DMS79 (cell line): ENCODE data around the gene CENPC.
"Not testable (repeated sequence)": the region's sequence is repeated elsewhere in the genome, so short reads cannot be mapped to it uniquely, and the experiment has no call there.

Experiments used
- DNase-seq: peaks from one replicate; lab custom pipeline; 2025; lab: John Stamatoyannopoulos, UW

The CENPC gene

DNA sequence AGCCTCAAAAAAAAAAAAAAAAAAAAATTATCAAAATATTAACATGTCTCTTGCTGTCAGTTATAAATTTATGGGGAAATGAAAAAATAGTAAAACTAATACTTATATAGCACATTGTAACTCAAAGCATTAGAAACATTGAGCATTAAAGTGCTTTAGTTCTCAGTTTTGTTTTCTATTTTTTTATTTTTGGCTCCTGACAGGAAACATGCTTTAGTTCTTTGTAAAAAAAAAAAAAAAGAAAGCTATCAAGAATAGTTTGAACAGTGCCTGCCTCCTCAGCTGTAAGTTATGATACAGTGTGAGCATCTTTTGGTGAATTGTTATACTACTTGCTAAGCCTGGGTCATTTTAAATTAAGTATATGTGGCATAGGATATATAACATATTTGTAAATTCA, 5.1 kb upstream of the CENPC start:
- no peak for DNase-seq

- DNase-seq = no peak
Measured at GRCh38 chr4:67549123-67549522, 3.8 kb upstream of the CENPC start.

DNA sequence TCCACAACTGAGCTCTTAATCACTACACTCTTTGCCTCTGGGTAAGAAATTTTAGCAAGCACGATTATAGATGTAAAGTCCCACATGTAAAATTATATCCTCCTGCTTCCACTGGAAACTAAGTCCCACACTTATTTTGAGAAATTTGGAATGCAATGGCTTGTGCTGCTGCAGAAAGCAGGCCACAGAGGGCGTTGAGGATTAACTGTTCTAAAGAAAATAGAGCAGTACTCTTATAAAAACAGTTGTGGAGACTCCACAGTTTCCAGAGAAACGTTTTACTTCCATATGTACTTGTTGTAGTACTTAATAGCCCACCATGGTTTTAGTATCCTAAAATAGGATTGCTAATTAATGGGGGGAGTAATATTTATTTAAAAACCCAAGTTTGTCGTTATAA, 1.7 kb upstream of the CENPC start:
- DNase-seq = no peak

- DNase-seq = no peak
Measured at GRCh38 chr4:67546004-67546356, 677 bp upstream of the CENPC start.

DNA sequence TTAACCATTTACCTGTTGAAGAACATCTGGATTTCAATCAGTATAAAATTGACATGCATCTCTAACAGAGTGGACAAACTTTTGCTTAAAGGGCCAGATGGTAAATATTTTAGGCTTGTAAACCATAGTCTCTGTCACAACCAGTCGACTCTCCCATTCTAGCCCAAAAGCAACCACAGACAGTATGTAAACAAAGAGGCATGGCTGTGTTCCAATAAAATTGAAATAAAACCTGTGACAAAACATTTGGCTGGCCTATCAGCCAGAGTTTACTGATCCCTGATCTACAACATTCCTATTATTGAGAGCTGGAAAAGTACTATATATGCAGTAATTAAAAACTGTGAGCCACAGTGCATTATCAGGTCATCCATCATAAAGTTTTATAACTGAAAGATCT, 3.2 kb downstream of the CENPC start:
- no peak for DNase-seq

GRCh38 chr4:67539830-67540229, 5.5 kb downstream of the CENPC start:
- no peak for DNase-seq

- no peak for DNase-seq
Measured at GRCh38 chr4:67535280-67535840, 9.9 kb downstream of the CENPC start.

DNA sequence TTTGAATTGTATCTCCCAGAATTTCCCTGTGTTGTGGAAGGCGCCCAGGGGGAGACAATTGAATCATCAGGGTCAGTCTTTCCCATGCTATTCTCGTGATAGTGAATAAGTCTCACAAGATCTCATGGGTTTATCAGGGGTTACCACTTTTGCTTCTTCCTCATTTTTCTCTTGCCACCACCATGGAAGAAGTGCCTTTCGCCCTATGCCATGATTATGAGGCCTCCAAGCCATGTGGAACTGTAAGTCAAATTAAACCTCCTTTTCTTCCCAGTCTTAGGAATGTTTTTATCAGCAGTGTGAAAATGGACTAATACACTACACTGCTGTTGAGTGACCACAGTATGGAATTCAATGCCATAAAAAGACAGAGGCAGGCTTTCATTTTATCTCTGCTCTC, 12.2 kb downstream of the CENPC start:
- no peak for DNase-seq

DNA sequence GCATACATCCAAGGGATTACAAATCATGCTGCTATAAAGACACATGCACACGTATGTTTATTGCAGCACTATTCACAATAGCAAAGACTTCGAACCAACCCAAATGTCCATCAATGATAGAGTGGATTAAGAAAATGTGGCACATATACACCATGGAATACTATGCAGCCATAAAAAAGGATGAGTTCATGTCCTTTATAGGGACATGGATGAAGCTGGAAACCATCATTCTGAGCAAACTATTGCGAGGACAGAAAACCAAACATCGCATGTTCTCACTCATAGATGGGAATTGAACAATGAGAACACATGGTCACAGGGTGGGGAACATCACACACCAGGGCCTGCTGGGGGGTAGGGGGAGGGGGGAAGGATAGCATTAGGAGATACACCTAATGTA, 12.9 kb downstream of the CENPC start:
- not testable (repeated sequence) for DNase-seq

- DNase-seq = no peak
Measured at GRCh38 chr4:67531379-67531962, 13.8 kb downstream of the CENPC start.

DNA sequence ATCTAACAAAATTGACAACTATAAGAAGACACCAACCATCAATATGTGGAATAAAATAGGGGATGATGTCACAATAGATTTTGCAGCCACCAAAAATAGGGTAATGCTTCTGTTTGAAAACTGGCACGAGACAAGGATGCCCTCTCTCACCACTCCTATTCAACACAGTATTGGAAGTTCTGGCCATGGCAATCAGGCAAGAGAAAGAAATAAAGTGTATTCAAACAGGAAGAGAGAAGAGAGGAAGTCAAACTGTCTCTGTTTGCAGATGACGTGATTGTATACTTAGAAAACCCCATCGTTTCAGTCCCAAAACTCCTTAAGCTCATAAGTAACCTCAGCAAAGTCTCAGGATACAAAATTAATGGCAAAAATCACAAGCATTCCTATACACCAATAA, 21.2 kb downstream of the CENPC start:
- DNase-seq = not testable (repeated sequence)

DNA sequence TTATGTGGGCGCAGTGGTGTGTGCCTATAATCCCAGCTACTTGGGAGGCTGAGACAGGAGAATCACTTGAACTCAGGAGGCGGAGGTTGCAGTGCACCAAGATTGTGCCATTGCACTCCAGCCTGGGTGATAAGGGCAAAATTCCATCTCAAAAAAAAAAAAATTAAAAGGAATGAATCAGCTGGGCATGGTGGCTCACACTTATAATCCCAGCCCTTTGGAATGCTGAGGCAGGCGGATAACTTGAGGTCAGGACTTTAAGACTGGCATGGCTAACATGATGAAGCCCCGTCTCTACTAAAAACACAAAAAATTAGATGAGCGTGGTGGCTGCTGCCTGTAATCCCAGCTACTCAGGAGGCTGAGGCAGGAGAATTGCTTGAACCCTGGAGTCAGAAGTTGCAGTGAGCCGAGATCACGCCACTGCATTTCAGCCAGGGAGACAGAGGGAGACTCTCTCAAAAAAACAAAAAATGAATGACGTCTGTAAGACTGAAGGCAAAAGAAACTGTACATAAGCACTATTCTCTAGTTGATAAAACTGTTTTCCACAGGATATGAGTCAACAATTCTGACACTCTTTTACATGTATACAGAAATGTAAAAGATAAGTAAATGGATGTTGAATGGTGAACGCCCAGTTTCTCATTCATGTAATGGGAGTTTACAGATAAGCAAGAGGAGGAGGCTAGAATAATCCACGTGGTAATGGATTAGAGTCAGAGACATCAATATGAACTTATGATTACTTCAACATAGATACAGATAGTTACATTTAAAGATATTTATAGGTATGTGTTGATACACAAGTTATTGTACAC, 22.2 kb downstream of the CENPC start:
- DNase-seq = no peak

GRCh38 chr4:67522230-67522629, 23.1 kb downstream of the CENPC start:
- DNase-seq = no peak

DNA sequence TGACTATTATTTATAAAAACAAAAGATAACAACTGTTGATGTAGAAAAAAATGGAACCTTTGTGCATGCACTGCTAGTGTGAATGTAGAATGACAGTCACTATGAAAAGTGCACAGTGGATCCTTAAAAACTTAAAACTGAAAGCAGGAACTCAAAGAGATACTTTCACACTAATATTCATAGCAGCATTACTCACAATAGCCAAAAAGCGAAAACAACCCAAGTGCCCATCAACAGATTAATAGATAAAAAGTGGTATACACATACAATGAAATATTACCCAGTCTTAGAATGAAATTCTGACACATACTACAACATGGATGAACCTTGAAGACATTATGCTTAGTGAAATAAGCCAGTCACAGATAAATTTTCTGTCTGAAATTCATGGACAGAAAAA, 23.8 kb downstream of the CENPC start:
- DNase-seq = no peak

- DNase-seq = no peak
Measured at GRCh38 chr4:67520141-67520540, 25.2 kb downstream of the CENPC start.

GRCh38 chr4:67512501-67512900, 32.8 kb downstream of the CENPC start:
- DNase-seq = no peak

DNA sequence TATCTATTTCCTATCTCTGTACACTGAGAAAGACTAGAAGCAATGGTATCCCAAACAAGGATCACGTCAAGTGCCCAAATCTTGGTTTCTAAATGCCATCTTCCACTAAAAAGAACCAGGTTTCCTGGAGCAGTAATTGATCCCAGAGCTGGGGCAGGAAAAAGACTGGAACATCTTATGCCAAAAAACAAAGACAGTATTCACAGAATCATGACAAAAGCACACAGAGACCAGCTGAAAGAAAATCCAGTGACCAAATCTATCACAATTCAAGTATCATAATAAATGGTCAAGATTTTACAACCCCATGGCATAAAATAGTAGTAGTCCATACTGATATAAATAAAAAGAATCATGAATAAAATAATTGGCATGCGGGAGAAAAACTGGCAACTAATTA, 44.9 kb downstream of the CENPC start:
- no peak for DNase-seq

- no peak for DNase-seq
Measured at GRCh38 chr4:67499799-67500198, 45.5 kb downstream of the CENPC start.

DNA sequence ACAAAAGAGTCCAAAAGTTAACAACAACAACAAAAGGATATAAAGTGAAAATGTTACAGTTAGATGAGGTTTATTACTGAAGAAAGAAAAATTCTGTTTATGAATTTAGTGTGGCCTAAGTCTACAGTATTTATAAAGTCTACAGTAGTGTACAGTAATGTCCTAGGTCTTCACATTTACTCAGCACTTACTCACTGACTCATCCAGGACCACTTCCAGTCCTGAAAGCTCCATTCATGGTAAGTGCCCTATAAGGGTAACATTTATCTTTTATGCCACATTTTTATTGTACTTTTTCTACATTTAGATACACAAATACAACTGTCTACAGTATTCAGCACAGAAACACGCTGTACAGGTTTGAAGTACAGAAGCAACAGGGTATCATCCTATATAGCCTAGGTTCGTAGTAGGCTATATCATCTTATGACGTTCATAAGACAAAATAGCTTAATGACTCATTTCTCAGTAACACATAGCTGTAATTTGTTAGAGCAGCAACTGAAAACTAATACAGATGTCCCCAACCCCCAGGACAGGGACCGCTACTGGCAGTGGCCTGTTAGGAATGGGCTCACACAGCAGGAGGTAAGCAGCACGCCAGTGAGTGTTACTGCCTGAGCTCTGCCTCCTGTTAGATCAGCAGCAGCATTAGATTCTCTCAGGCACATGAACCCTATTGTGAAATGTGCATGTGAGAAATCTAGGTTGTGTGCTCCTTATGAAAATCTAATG, 61.3 kb downstream of the CENPC start:
- no peak for DNase-seq

- DNase-seq = no peak
Measured at GRCh38 chr4:67480810-67481209, 64.5 kb downstream of the CENPC start.

DNA sequence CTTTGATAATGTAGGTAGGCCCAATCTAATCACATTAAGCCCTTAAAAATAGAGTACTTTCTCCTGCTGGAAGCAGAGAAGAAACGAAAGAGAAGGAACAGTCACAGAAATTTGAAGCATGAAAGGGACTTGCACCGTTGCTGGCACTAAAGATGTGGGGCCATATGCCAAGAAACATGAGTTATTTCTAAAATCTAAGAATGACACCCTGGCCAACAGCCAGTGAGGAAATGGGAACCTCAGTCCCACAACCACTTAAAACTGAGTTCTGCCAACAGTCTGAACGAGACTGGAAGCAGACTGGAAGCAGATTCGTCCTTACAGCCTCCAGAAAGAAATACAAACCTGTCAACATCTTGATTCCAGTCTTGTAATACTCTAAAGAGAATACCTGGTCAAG, 70.1 kb downstream of the CENPC start:
- DNase-seq = no peak

DNA sequence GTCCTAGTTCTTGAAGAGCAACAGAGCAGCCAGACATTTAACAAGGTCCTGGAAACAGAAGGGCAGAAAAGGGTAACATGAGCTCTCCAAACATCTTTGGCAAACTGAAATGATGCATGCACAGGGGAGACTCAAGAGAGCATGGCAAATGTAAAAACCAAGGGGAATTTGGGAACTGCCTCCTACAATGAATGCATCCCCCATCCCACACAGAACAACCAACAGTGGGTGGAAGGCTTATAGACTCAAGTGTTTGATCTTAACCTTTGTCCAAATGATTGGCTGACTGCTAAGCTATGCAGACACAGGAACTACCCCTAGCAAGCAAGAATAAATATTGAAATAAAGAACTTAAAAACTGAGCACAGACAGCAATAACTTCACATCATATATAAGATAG, 74.4 kb downstream of the CENPC start:
- DNase-seq = peak; percentile 78

- no peak for DNase-seq
Measured at GRCh38 chr4:67468830-67469229, 76.5 kb downstream of the CENPC start.
